Smooth muscle cell (in vitro differentiated cells): ENCODE measurements around the gene TASP1. TPM values are rescaled to one million over a fixed set of nuclear protein-coding genes. Genes with fewer than 3 reads are reported as not detected.
"Not testable (repeated sequence)": the region's sequence is repeated elsewhere in the genome, so short reads cannot be mapped to it uniquely, and the experiment has no call there.

Experiments
- DNase-seq: peaks from one replicate; lab custom pipeline; 2025; ENCODE audit not compliant: unreplicated experiment; lab: John Stamatoyannopoulos, UW
- H2AFZ ChIP-seq: fragments of 200-600 bp; sonication (generic); 2 replicates; pipeline ENCODE4 v1.6.0; 2016; ENCODE audit warnings: antibody characterized with exemption, low read depth, mild to moderate bottlenecking
- H3F3A ChIP-seq: fragments of 200-600 bp; sonication (generic); 2 replicates; pipeline ENCODE4 v1.6.0; 2017; ENCODE audit warnings: antibody characterized with exemption, low read depth
- H3K27ac ChIP-seq: fragments of 200-600 bp; sonication (generic); 2 replicates; pipeline ENCODE4 v1.5.1; 2016; ENCODE audit warnings: low read depth, mild to moderate bottlenecking
- H3K27me3 ChIP-seq: fragments of 200-600 bp; sonication (generic); 2 replicates; pipeline ENCODE4 v1.6.1; 2016; ENCODE audit warnings: low read depth, mild to moderate bottlenecking
- H3K36me3 ChIP-seq: fragments of 200-600 bp; sonication (generic); 2 replicates; pipeline ENCODE4 v1.5.1; 2016; ENCODE audit warnings: low read depth
- H3K4me1 ChIP-seq: fragments of 200-600 bp; sonication (generic); 2 replicates; pipeline ENCODE4 v1.5.1; 2016; ENCODE audit warnings: low read depth
- H3K4me2 ChIP-seq: fragments of 200-600 bp; sonication (generic); 2 replicates; pipeline ENCODE4 v1.6.0; 2016; ENCODE audit warnings: mild to moderate bottlenecking
- H3K4me3 ChIP-seq: fragments of 200-600 bp; sonication (generic); 2 replicates; pipeline ENCODE4 v1.5.1; 2016; ENCODE audit warnings: mild to moderate bottlenecking
- H3K79me2 ChIP-seq: fragments of 200-600 bp; sonication (generic); 2 replicates; pipeline ENCODE4 v1.6.0; 2016; ENCODE audit warnings: low read depth, mild to moderate bottlenecking
- H3K9ac ChIP-seq: fragments of 200-600 bp; sonication (generic); 2 replicates; pipeline ENCODE4 v1.6.0; 2016; ENCODE audit warnings: low read depth
- H3K9me3 ChIP-seq: fragments of 200-600 bp; sonication (generic); replicated peaks from 2 replicates; pipeline ENCODE4 v1.5.1; 2016; ENCODE audit warnings: low read depth
- H4K20me1 ChIP-seq: fragments of 200-600 bp; sonication (generic); 2 replicates; pipeline ENCODE4 v1.6.0; 2016; ENCODE audit warnings: low read depth
- CTCF ChIP-seq: fragments of 200-600 bp; sonication (generic); IDR thresholded peaks from 2 replicates; pipeline ENCODE4 v1.5.1; 2017; ENCODE audit warnings: borderline replicate concordance, mild to moderate bottlenecking, antibody characterized with exemption; ENCODE audit not compliant: insufficient read depth, poor library complexity, severe bottlenecking
- WGBS: methylation state at CpG from one replicate; pipeline ENCODE4 v1.1.7; 2016; ENCODE audit warnings: low lambda C conversion rate; 5-methylcytosine and 5-hydroxymethylcytosine counted together
- polyA plus RNA-seq: library from polyadenylated mRNA; unstranded; fragments of >200 nt; fragmentation: Nextera tagmentation; extraction: Ambion mirVana; gene quantifications from 2 replicates; pipeline ENCODE4 v1.2.1, GENCODE V29; 2016
- total RNA-seq: library from RNA; depleted of rRNA; stranded (reverse); fragments of >200 nt; gene quantifications from 2 replicates; pipeline ENCODE4 v1.2.3, GENCODE V29; 2014

The TASP1 gene
- total and polyA plus RNA-seq, 2 experiments from 2014 or later: 6.4 to 17.5 TPM

- H3K9ac ChIP-seq: no peak overlapping the region
- TF ChIP-seq CTCF: no peak
- no peaks in the 10 kb centered on the region for H4K20me1 ChIP-seq
- no peaks in the 10 kb centered on the region for H3K27me3 ChIP-seq
- H3K79me2 ChIP-seq: no peaks in the 10 kb centered on the region
- H3K4me2 ChIP-seq: no peak overlapping the region
- H3K9me3 ChIP-seq: peaks cover 6% of the 10 kb centered on the region
- no peaks in the 10 kb centered on the region for H3K4me1 ChIP-seq
- no peak overlapping the region for H3K27ac ChIP-seq
- no peaks in the 10 kb centered on the region for H3K36me3 ChIP-seq
- no peak for DNase-seq
- H3F3A ChIP-seq: no peaks in the 10 kb centered on the region
- H3K4me3 ChIP-seq: no peak overlapping the region
- H2AFZ ChIP-seq: no peak overlapping the region
Measured at GRCh38 chr20:13373400-13373799, 265.3 kb downstream of the TASP1 start.

GRCh38 chr20:13364278-13365170 lies 274.2 kb downstream of the TASP1 start:
- no peak overlapping the region for H3K4me2 ChIP-seq
- 98% methylated on average over 6 of the region's 6 CpGs for WGBS
- no peak overlapping the region for H2AFZ ChIP-seq
- no peaks in the 10 kb centered on the region for H3K4me1 ChIP-seq
- no peaks in the 10 kb centered on the region for H4K20me1 ChIP-seq
- H3K9ac ChIP-seq: no peak overlapping the region
- H3K27me3 ChIP-seq: no peaks in the 10 kb centered on the region
- no peaks in the 10 kb centered on the region for H3K36me3 ChIP-seq
- H3K4me3 ChIP-seq: no peak overlapping the region
- H3K9me3 ChIP-seq: no peaks in the 10 kb centered on the region
- H3K27ac ChIP-seq: no peak overlapping the region
- no peak for TF ChIP-seq CTCF
- no peaks in the 10 kb centered on the region for H3F3A ChIP-seq
- no peaks in the 10 kb centered on the region for H3K79me2 ChIP-seq
- no peak for DNase-seq

GRCh38 chr20:13363473-13363872 lies 275.3 kb downstream of the TASP1 start:
- Histone ChIP-seq H3K27me3 (no peaks in the 10 kb centered on the region), H3K9me3 (no peaks in the 10 kb centered on the region), H3K4me3 (no peak overlapping the region), H3K9ac (no peak overlapping the region), H3K27ac (no peak overlapping the region), H3K4me1 (no peaks in the 10 kb centered on the region), H3F3A (no peaks in the 10 kb centered on the region), H4K20me1 (no peaks in the 10 kb centered on the region), H3K79me2 (no peaks in the 10 kb centered on the region), H3K36me3 (no peaks in the 10 kb centered on the region), H3K4me2 (no peak overlapping the region), H2AFZ (no peak overlapping the region)
- no peak for DNase-seq
- TF ChIP-seq CTCF: no peak

GRCh38 chr20:13362165-13362564 lies 276.6 kb downstream of the TASP1 start:
- H4K20me1 ChIP-seq, H3K9ac ChIP-seq, H3K9me3 ChIP-seq, DNase-seq, H3K79me2 ChIP-seq, H3K4me1 ChIP-seq, H3K4me3 ChIP-seq, H3K36me3 ChIP-seq, H3K27ac ChIP-seq, H3F3A ChIP-seq, H2AFZ ChIP-seq, H3K27me3 ChIP-seq, H3K4me2 ChIP-seq: not testable (repeated sequence)
- 84% methylated on average over 4 of the region's 5 CpGs for WGBS

GRCh38 chr20:13358936-13359335 lies 279.8 kb downstream of the TASP1 start:
- H3K4me2 ChIP-seq, H3K27ac ChIP-seq, H3K9ac ChIP-seq, H3K9me3 ChIP-seq, H3K4me3 ChIP-seq, H3K27me3 ChIP-seq, H3K36me3 ChIP-seq, H3K4me1 ChIP-seq, H3K79me2 ChIP-seq, H4K20me1 ChIP-seq, H2AFZ ChIP-seq, DNase-seq, H3F3A ChIP-seq: not testable (repeated sequence)
- WGBS: 88% methylated on average over 12 of the region's 12 CpGs

GRCh38 chr20:13357782-13358181 lies 280.9 kb downstream of the TASP1 start:
- H3K27me3 ChIP-seq, H3K4me2 ChIP-seq, H3K9me3 ChIP-seq, DNase-seq, H3K79me2 ChIP-seq, H3K36me3 ChIP-seq, H3K4me1 ChIP-seq, H3K27ac ChIP-seq, H2AFZ ChIP-seq, H4K20me1 ChIP-seq, H3F3A ChIP-seq, H3K4me3 ChIP-seq, H3K9ac ChIP-seq: not testable (repeated sequence)
- WGBS: 77% methylated on average over 6 of the region's 6 CpGs
